HEK293T (cell line): ENCODE measurements around the gene HAGHL.
A peak's percentile ranks its signal among the peaks of the same experiment; 100 is the strongest.

Experiments
- CTCF ChIA-PET: fragments of 350-600 bp; formaldehyde crosslinking; extraction: SDS; loops from one replicate; lab custom pipeline; 2021; ENCODE audit warnings: antibody characterized with exemption, inconsistent platforms; lab: Yijun Ruan, JAX
- POLR2A ChIA-PET: fragments of 350-600 bp; formaldehyde crosslinking; extraction: SDS; loops from one replicate; lab custom pipeline; 2020; ENCODE audit warnings: antibody characterized with exemption, inconsistent platforms; lab: Yijun Ruan, JAX
- DNase-seq: peaks from one replicate; pipeline ENCODE4 v3.0.0; 2012; ENCODE audit warnings: mixed read lengths; ENCODE audit errors: extremely low spot score
- ARNT ChIP-seq: fragments of 450-650 bp; IDR thresholded peaks from 2 replicates; pipeline ENCODE4 v1.6.1; 2017; ENCODE audit warnings: mild to moderate bottlenecking
- BHLHE40 ChIP-seq: fragments of 450-650 bp; IDR thresholded peaks from 2 replicates; pipeline ENCODE4 v1.6.1; 2016; ENCODE audit warnings: mild to moderate bottlenecking, moderate library complexity, borderline replicate concordance
- CTBP1 ChIP-seq: fragments of 450-650 bp; IDR thresholded peaks from 2 replicates; pipeline ENCODE4 v1.6.1; 2016; ENCODE audit warnings: borderline replicate concordance
- ELF4 ChIP-seq: fragments of 450-650 bp; IDR thresholded peaks from 2 replicates; pipeline ENCODE4 v1.6.1; 2017; ENCODE audit warnings: antibody characterized with exemption
- FOXA1 ChIP-seq: fragments of 450-650 bp; IDR thresholded peaks from 2 replicates; pipeline ENCODE4 v1.6.1; 2016; ENCODE audit warnings: mild to moderate bottlenecking
- FOXK2 ChIP-seq: fragments of 450-650 bp; IDR thresholded peaks from 2 replicates; pipeline ENCODE4 v1.6.1; 2016; ENCODE audit warnings: mild to moderate bottlenecking
- FOXM1 ChIP-seq: fragments of 450-650 bp; IDR thresholded peaks from 2 replicates; pipeline ENCODE4 v1.6.1; 2017; ENCODE audit warnings: mild to moderate bottlenecking, borderline replicate concordance
- HDGF ChIP-seq: fragments of 450-650 bp; IDR thresholded peaks from 2 replicates; pipeline ENCODE4 v1.6.1; 2017; ENCODE audit warnings: antibody characterized with exemption, borderline replicate concordance
- L3MBTL2 ChIP-seq: fragments of 450-650 bp; conservative IDR thresholded peaks from 2 replicates; pipeline ENCODE4 v1.6.1; 2016; ENCODE audit warnings: mild to moderate bottlenecking
- LEF1 ChIP-seq: fragments of 450-650 bp; IDR thresholded peaks from 2 replicates; pipeline ENCODE4 v1.6.1; 2017; ENCODE audit warnings: mild to moderate bottlenecking, borderline replicate concordance
- NFRKB ChIP-seq: fragments of 450-650 bp; IDR thresholded peaks from 2 replicates; pipeline ENCODE4 v1.6.1; 2016; ENCODE audit warnings: mild to moderate bottlenecking, moderate library complexity
- PKNOX1 ChIP-seq: fragments of 450-650 bp; IDR thresholded peaks from 2 replicates; pipeline ENCODE4 v1.6.1; 2016
- SP1 ChIP-seq: fragments of 450-650 bp; IDR thresholded peaks from 2 replicates; pipeline ENCODE4 v1.6.1; 2017
- SUZ12 ChIP-seq: fragments of 450-650 bp; IDR thresholded peaks from 2 replicates; pipeline ENCODE4 v1.6.1; 2016; ENCODE audit warnings: mild to moderate bottlenecking
- TARDBP ChIP-seq: fragments of 450-650 bp; IDR thresholded peaks from 2 replicates; pipeline ENCODE4 v1.6.1; 2016
- ZNF384 ChIP-seq: fragments of 450-650 bp; IDR thresholded peaks from 2 replicates; pipeline ENCODE4 v1.6.1; 2016

The HAGHL gene

DNA sequence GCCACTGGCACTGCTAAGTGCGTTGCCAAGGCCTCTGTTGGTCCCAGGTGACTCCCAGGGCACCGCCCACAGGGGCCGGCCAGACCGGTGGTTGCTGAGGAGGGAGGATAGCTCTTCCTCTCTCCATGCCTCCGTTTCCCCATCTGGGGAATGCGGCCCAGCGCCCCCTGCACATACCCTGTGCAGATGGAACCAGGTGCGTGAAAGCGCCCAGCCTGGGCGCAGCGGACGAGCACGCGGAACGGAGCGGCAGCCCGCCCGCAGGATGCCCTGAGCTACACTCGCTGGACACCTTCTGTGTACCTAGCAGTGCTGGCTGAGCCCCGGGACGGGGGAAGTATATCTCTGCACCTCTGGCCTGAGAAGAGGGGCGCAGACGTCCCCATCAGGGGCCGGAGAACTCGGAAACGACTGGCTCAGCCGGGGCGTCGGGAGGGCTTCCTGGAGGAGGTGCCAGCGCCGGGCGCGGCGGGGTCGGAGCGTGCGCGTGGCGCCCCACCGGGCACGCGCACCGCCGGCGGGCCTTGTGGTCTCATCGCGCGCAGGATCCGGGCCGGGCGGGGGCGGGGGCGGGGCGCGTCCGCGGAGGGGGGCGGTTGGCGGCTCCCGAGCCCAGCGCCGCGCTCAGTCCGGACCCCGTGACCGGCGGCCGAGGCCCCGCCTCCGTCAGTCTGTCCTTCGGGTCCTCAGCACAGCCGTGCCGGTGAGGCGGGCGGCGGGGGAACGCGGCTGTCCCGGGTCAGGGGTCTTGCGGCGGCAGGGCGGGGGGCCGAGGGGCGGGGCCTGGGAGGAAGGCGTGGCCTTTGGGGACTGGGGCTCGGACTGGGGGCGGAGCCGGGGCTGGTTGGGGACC lies at the start of gene HAGHL, which contains the start of gene CCDC78:
HAGHL (plus strand) TSS at position 669 of the 853 bp plus-strand sequence. CDS start 404 bp downstream, outside the sequence.
CCDC78 (minus strand) TSS at position 6 of the 853 bp plus-strand sequence. CDS start 76 bp downstream, outside the sequence.
- DNase-seq: peak; percentile 66
- POLR2A ChIA-PET: interaction anchor here (1.3 to 5.0 kb wide), 4 partner anchors 11 to 58 kb away, joined by 4 to 27 read pairs (median 9); partner anchors contain the start of genes CIAO3 and METRN

GRCh38 chr16:677316-678190 lies 49.4 kb upstream of the HAGHL start:
- TF ChIP-seq FOXK2: no peak
- DNase-seq: no peak
- CTCF ChIA-PET: no interaction called here
- POLR2A ChIA-PET: interaction anchor here (1.9 to 2.9 kb wide), 2 partner anchors 12 to 29 kb away, joined by 11 to 16 read pairs; partner anchors contain the start of genes WDR24 and WDR90

More for the DNA sequence above, at the start of gene HAGHL, which contains the start of gene CCDC78:
- TF ChIP-seq TARDBP (no peak), PKNOX1 (no peak), BHLHE40 (no peak), FOXA1 (no peak), FOXM1 (no peak), ZNF384 (no peak), HDGF (no peak), ARNT (no peak), LEF1 (no peak), L3MBTL2 (no peak), SP1 (no peak)
- CTCF ChIA-PET: interaction anchor here (1.6 kb wide), 1 partner anchor 17 kb away, joined by 6 read pairs; no protein-coding TSS in a partner anchor

DNA sequence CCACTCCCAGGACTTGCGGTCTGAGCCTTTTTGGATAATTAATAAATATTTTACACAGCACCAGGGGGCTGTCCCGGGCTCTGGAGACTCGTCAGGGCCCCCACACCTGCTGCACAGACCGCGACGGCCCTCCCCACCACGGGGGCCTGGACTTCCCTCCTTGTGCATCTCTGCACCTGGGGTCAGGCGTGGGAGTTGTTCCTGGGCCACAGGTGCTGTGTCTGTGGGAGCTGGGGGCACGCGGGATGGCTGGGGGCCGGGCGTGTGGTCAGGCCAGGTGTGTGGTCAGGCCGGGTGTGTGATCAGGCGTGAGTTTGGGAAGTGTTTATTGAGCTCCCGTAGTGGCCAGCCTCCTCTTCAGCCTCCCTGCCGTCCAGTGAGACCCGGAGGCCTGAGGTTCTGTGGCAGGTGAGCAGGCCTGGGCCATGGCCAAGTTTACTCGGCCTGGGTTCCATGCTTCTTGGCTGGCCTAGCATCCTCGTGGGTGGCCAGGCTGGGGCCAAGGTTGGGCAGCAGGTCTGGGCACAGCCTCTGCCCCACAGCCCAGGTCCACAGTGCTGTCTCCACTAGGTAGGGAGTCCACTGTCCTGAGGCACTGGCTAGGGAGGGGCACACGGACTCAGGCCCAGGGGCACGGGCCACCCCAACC lies 48.6 kb upstream of the HAGHL start:
- ChIA-PET CTCF (interaction anchor here (0.7 to 1.4 kb wide), 2 partner anchors 15 to 18 kb away, joined by 5 to 9 read pairs; no protein-coding TSS in a partner anchor), POLR2A (interaction anchor here (1.9 to 2.9 kb wide), 3 partner anchors 9 to 30 kb away, joined by 9 to 16 read pairs (median 11); partner anchors contain the start of genes WDR24 and WDR90)
- TF ChIP-seq SUZ12: no peak
- no peak for TF ChIP-seq ARNT
- TF ChIP-seq NFRKB: no peak
- no peak for TF ChIP-seq LEF1
- no peak for TF ChIP-seq ZNF384
- TF ChIP-seq L3MBTL2: no peak
- TF ChIP-seq PKNOX1: no peak
- no peak for TF ChIP-seq FOXA1
- no peak for TF ChIP-seq TARDBP
- no peak for TF ChIP-seq FOXK2
- no peak for TF ChIP-seq BHLHE40
- TF ChIP-seq SP1: no peak
- TF ChIP-seq HDGF: no peak
- DNase-seq: no peak

DNA sequence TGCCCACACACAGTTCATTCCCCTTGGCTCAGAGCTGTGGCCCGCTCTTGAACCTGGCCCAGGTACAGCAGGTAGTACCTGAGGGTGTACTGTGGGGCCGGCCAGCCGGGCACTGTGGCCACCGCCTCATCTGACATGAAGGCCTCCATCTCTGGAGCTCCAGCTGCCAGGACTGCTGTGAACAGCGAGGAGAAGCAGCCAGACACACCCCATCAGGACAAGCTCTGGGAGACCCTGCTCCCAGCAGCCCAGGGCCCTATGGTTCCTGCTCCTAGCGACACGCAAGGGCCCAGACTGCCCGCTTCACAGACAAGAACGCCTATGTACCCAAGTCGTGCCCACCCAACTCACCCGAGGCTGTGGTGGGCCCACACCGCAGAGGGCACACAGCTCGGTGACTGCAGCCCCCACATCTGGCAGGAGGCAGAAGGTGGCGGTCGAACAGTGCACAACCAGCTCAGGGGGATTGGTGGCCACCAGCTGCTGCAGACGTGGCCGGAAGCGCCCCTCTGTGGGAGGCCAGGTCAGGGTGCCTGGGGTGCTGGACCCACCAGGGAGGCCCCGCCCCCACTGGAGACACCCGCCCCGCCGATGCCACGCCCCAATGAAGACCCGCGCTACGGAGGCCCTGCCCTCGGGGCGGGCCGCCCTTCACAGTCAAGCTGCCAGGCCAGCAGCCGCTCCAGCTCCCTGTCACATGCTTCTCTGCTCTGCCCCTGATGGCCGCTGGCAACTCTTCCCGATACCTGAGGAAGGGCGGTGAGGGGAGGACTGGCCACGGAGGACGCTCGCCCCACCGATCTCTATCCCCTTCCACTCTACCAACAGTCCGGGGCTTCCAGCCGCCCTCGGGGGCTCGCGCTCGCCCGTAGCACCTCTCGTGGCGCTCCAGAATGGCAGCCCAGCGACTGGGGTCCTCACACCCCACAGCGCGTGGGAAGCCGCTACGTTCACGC lies 47.8 kb upstream of the HAGHL start:
- peak; percentile 50 for DNase-seq
- POLR2A ChIA-PET: interaction anchor here (0.7 to 2.9 kb wide), 5 partner anchors 10 to 30 kb away, joined by 3 to 16 read pairs (median 9); partner anchors contain the start of genes RHOT2, WDR24 and WDR90

More for the DNA sequence above, 47.8 kb upstream of the HAGHL start:
- CTCF ChIA-PET: interaction anchor here (0.7 to 1.4 kb wide), 2 partner anchors 15 to 19 kb away, joined by 5 to 9 read pairs; no protein-coding TSS in a partner anchor
- TF ChIP-seq ARNT (no peak), HDGF (no peak), FOXM1 (no peak), SUZ12 (no peak), LEF1 (no peak), FOXA1 (no peak), L3MBTL2 (no peak), TARDBP (no peak), ELF4 (no peak), BHLHE40 (no peak), CTBP1 (no peak), FOXK2 (no peak), NFRKB (no peak), ZNF384 (no peak), SP1 (no peak), PKNOX1 (no peak)
